ENCODE measurements around the gene RNF128. TPM values are rescaled to one million over a fixed set of nuclear protein-coding genes. Genes with fewer than 3 reads are reported as not detected.

Gene RNF128
- total and polyA plus RNA-seq, 12 donors, result 0.01 to 0.57 (median 0.26) TPM; not detected in 3

DNA sequence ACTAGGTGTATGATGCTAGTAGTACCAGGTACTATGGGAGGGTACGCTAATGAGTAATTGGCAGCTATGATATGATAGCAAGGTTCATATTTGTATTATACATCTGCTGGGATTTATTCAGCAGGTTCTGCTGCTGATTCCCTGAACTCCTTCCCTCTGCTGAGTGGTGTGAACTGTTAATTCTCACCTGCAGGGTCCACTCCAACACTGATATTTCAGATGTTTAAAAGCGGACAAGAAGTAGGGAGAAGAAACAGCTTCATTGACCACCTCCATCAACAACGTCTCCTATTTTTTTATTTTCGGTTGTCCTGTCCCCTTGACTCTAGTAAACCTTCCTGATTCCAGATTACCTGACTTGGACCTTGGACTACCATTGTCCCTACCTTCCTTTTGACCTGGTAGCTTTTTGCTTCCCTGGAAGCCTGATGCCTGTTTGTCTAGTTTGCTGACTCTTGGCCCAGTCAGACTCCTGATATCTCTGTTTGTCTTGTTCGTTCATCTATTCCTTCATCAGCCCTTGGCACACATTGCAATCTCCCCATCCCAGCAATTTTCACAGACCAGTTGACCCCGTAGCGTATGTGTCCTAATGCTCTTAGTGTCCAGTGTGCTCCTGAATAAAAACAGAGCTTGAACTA, 34.0 kb upstream of the RNF128 start:
- H3K9me3 ChIP-seq, result no peaks in the 10 kb centered on the region
- WGBS, 2 donors, result 77 to 85% methylated on average over 7 of the region's 7 CpGs

DNA sequence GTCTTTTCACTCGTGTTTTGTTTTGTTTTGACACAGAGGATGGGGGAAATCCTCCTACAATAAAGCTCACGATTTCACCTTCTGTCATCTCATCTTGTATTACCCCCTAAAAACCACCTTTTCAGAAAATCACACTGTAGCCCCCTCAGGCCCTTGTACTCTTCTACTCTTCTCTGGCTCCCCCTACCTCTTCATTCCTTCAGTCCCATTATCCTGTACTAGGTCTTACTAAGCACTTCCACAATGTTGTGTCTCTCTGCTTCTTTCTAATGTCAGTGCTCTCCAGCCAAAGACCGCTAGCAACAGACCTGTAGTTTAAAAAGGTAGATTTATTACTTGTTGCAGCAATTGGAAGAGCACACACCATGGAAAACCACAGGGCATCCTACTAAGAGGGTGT, 30.0 kb upstream of the RNF128 start:
- no peaks in the 10 kb centered on the region for H3K36me3 ChIP-seq
- no peaks in the 10 kb centered on the region for H3K4me1 ChIP-seq
- intact Hi-C loops (cut with DNase I), result no loop called here
- no peak overlapping the region for H3K4me3 ChIP-seq
- TF ChIP-seq, protein P1, sequence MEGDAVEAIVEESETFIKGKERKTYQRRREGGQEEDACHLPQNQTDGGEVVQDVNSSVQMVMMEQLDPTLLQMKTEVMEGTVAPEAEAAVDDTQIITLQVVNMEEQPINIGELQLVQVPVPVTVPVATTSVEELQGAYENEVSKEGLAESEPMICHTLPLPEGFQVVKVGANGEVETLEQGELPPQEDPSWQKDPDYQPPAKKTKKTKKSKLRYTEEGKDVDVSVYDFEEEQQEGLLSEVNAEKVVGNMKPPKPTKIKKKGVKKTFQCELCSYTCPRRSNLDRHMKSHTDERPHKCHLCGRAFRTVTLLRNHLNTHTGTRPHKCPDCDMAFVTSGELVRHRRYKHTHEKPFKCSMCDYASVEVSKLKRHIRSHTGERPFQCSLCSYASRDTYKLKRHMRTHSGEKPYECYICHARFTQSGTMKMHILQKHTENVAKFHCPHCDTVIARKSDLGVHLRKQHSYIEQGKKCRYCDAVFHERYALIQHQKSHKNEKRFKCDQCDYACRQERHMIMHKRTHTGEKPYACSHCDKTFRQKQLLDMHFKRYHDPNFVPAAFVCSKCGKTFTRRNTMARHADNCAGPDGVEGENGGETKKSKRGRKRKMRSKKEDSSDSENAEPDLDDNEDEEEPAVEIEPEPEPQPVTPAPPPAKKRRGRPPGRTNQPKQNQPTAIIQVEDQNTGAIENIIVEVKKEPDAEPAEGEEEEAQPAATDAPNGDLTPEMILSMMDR (IDR thresholded peaks at IDR 0.05), result no peak
- H3K9me3 ChIP-seq, result no peaks in the 10 kb centered on the region
- ATAC-seq (no peak), DNase-seq (no peak)
- H3K27me3 ChIP-seq, result peaks cover 0 to 66% (median 0%) of the 10 kb centered on the region in 7 donors
- WGBS, 2 donors, result 57 to 60% methylated on average over 3 of the region's 3 CpGs
- no peak overlapping the region for H3K27ac ChIP-seq

More for the DNA sequence above, 34.0 kb upstream of the RNF128 start:
- intact Hi-C loops (cut with DNase I), result no loop called here
- no peaks in the 10 kb centered on the region for H3K4me1 ChIP-seq
- TF ChIP-seq, protein P1 (IDR thresholded peaks at IDR 0.05), result no peak
- H3K27ac ChIP-seq, result no peak overlapping the region
- H3K27me3 ChIP-seq, result peaks cover 0 to 56% (median 0%) of the 10 kb centered on the region in 7 donors
- no peak for DNase-seq
- no peaks in the 10 kb centered on the region for H3K36me3 ChIP-seq
- ATAC-seq, result no peak
- H3K4me3 ChIP-seq, result no peak overlapping the region

DNA sequence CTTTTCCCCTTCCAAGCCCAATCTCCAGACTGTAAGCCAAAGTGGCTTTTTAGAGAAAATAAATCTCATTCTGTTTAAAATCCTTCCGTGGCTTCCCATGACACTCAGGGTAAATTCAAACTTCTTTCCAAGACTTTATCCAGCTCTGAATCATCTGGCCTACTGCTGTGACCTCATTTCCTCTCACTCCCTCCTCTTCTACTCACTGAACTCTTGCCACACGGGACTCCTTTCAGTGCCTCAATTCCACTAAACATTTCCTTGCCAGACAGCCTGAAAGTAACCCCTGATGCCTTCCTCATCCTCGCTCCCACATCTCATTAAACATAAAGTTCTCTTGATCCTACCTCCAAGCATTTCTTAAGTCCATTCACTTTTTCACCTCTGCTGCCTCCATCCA, 27.8 kb upstream of the RNF128 start:
- H3K4me1 ChIP-seq, result no peaks in the 10 kb centered on the region
- H3K4me3 ChIP-seq, result no peak overlapping the region
- ATAC-seq, result no peak
- no peaks in the 10 kb centered on the region for H3K36me3 ChIP-seq
- H3K9me3 ChIP-seq, result no peaks in the 10 kb centered on the region
- DNase-seq, result no peak
- peaks cover 0 to 75% (median 0%) of the 10 kb centered on the region in 7 donors for H3K27me3 ChIP-seq
- 63 to 68% methylated on average over 3 of the region's 3 CpGs for WGBS, 2 donors
- intact Hi-C loops (cut with DNase I), result no loop called here
- TF ChIP-seq, protein P1 (IDR thresholded peaks at IDR 0.05), result no peak
- H3K27ac ChIP-seq, result no peak overlapping the region

DNA sequence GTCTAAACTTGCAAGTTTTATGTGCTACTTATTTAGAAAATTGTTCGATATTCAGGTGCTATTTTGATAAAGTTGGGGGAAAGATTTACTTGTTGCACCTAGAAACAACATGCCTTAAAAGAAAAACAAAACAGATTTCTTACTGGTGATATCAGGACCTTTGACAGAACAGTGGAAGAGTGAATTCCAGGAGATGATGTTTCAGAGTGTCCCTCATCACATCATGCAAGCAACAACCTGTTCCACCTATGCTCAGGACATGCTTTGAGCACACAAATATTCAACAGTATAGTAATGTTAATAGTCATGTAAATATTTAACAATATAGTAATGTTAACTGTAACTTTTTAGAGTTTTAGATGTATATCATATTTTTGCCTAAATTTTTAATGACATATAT, 23.9 kb upstream of the RNF128 start:
- no peak for ATAC-seq
- H3K27ac ChIP-seq, result no peak overlapping the region
- H3K4me3 ChIP-seq, result no peak overlapping the region
- H3K9me3 ChIP-seq, result no peaks in the 10 kb centered on the region
- no peak for DNase-seq
- intact Hi-C loops (cut with DNase I), result no loop called here
- H3K36me3 ChIP-seq, result no peaks in the 10 kb centered on the region
- peaks cover 0 to 45% (median 0%) of the 10 kb centered on the region in 7 donors for H3K27me3 ChIP-seq
- no peaks in the 10 kb centered on the region for H3K4me1 ChIP-seq
- TF ChIP-seq, protein P1 (IDR thresholded peaks at IDR 0.05), result no peak
- WGBS, 2 donors, result 78 to 84% methylated on average over 1 of the region's 1 CpG

Data from heart right ventricle (tissue), 16 donors.